Measurements from ENCODE around the gene ATP11A.

ATP11A gene

GRCh38 chr13:112752711-112753541 lies 63.1 kb downstream of the ATP11A start:
- TF ChIP-seq, protein P1, sequence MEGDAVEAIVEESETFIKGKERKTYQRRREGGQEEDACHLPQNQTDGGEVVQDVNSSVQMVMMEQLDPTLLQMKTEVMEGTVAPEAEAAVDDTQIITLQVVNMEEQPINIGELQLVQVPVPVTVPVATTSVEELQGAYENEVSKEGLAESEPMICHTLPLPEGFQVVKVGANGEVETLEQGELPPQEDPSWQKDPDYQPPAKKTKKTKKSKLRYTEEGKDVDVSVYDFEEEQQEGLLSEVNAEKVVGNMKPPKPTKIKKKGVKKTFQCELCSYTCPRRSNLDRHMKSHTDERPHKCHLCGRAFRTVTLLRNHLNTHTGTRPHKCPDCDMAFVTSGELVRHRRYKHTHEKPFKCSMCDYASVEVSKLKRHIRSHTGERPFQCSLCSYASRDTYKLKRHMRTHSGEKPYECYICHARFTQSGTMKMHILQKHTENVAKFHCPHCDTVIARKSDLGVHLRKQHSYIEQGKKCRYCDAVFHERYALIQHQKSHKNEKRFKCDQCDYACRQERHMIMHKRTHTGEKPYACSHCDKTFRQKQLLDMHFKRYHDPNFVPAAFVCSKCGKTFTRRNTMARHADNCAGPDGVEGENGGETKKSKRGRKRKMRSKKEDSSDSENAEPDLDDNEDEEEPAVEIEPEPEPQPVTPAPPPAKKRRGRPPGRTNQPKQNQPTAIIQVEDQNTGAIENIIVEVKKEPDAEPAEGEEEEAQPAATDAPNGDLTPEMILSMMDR (conservative IDR thresholded peaks at IDR 0.05; ENCODE audit: low read depth, low read length): no peak
- no peak overlapping the region for H3K4me3 ChIP-seq (ENCODE audit: low read length)
- no peak for DNase-seq (ENCODE audit: low read depth)

DNA sequence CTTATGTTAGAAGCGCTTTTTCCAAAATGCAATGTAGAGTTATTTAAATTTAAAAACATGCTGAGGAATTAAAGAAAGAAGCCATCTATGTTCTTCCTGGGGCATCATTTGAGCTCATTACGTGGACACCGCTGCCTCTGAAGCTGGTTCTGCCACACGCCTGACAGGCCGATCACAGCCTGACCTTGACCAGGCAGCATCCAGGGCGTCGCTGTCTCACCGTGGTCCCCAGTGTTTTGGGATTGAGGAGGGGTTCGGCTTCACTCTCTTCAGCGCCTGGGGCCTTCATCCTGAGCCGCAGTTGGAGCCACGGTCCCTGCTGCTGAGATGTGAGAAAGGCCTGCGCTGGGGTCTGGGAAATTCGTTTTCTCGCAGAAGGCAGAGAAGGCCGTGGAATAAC lies 64.0 kb downstream of the ATP11A start:
- TF ChIP-seq, protein P1 (conservative IDR thresholded peaks at IDR 0.05; ENCODE audit: low read depth, low read length): no peak
- no peak overlapping the region for H3K4me3 ChIP-seq (ENCODE audit: low read length)
- no peak for DNase-seq (ENCODE audit: low read depth)

- H3K4me3 ChIP-seq (ENCODE audit: low read length): no peak overlapping the region
- no peak for DNase-seq (ENCODE audit: low read depth)
- TF ChIP-seq, protein P1 (conservative IDR thresholded peaks at IDR 0.05; ENCODE audit: low read depth, low read length): no peak
These were observed 64.6 kb downstream of the ATP11A start for GRCh38 chr13:112754281-112755025.

GRCh38 chr13:112755331-112755730 lies 65.5 kb downstream of the ATP11A start:
- no peak overlapping the region for H3K4me3 ChIP-seq (ENCODE audit: low read length)
- no peak for DNase-seq (ENCODE audit: low read depth)
- TF ChIP-seq, protein P1 (conservative IDR thresholded peaks at IDR 0.05; ENCODE audit: low read depth, low read length): no peak

GRCh38 chr13:112756081-112756480 lies 66.2 kb downstream of the ATP11A start:
- DNase-seq (ENCODE audit: low read depth): no peak
- no peak overlapping the region for H3K4me3 ChIP-seq (ENCODE audit: low read length)
- TF ChIP-seq, protein P1 (conservative IDR thresholded peaks at IDR 0.05; ENCODE audit: low read depth, low read length): no peak

GRCh38 chr13:112756511-112756966 lies 66.7 kb downstream of the ATP11A start:
- DNase-seq (ENCODE audit: low read depth): no peak
- TF ChIP-seq, protein P1 (conservative IDR thresholded peaks at IDR 0.05; ENCODE audit: low read depth, low read length): no peak
- H3K4me3 ChIP-seq (ENCODE audit: low read length): no peak overlapping the region

Data from retinal pigment epithelial cell (primary cell).